OCI-LY3 (cell line): ENCODE results near the gene CACNA1C.

Source experiments
- H2AFZ ChIP-seq: fragments of 200-600, 300-600 bp; shearing (Covaris generic); 2 replicates; pipeline ENCODE4 v1.6.0; 2014; ENCODE audit warnings: antibody characterized with exemption, low read depth, low read length
- H3K27ac ChIP-seq: fragments of 200-600, 300-600 bp; sonication (generic); 2 replicates; pipeline ENCODE4 v1.5.1; 2014; ENCODE audit warnings: mild to moderate bottlenecking, low read length, moderate library complexity, mixed read lengths
- H3K27me3 ChIP-seq: fragments of 200-600, 300-600 bp; sonication (generic); 2 replicates; pipeline ENCODE4 v1.6.1; 2014; ENCODE audit warnings: low read depth, low read length, mixed read lengths
- H3K36me3 ChIP-seq: fragments of 200-600, 300-600 bp; sonication (generic); replicated peaks from 2 replicates; pipeline ENCODE3; 2014; ENCODE audit warnings: low read depth, low read length, mixed read lengths
- H3K4me1 ChIP-seq: fragments of 300-600, 200-600 bp; sonication (generic); 2 replicates; pipeline ENCODE4 v1.6.1; 2014; ENCODE audit warnings: low read length, mixed read lengths
- H3K4me2 ChIP-seq: fragments of 200-600, 300-600 bp; sonication (generic); 2 replicates; pipeline ENCODE4 v1.6.1; 2014; ENCODE audit warnings: low read length, mixed read lengths
- H3K4me3 ChIP-seq: fragments of 300-600, 200-600 bp; sonication (generic); 2 replicates; pipeline ENCODE4 v1.5.1; 2014; ENCODE audit warnings: antibody characterized with exemption, mild to moderate bottlenecking, low read length, moderate library complexity
- H3K79me2 ChIP-seq: fragments of 300-600, 200-600 bp; shearing (Covaris generic); 2 replicates; pipeline ENCODE4 v1.6.1; 2014; ENCODE audit warnings: mild to moderate bottlenecking, low read length, mixed read lengths
- H3K9ac ChIP-seq: fragments of 300-600, 200-600 bp; shearing (Covaris generic); 2 replicates; pipeline ENCODE4 v1.6.0; 2014; ENCODE audit warnings: mild to moderate bottlenecking, low read length, moderate library complexity
- H3K9me3 ChIP-seq: fragments of 200-600, 300-600 bp; shearing (Covaris generic); 2 replicates; pipeline ENCODE4 v1.6.1; 2014; ENCODE audit warnings: low read length, mixed read lengths; ENCODE audit not compliant: insufficient read depth
- H4K20me1 ChIP-seq: fragments of 200-600, 300-600 bp; sonication (generic); 2 replicates; pipeline ENCODE4 v1.6.1; 2016; ENCODE audit warnings: low read length, mixed read lengths; ENCODE audit not compliant: insufficient read depth
- EZH2phosphoT487 ChIP-seq: fragments of 200-600 bp; shearing (Covaris generic); IDR thresholded peaks from 2 replicates; pipeline ENCODE4 v1.6.1; 2018; ENCODE audit warnings: antibody characterized with exemption, mixed run types, low read depth
- TF ChIP-seq, protein P1 (sequence below): fragments of 200-600, 300-600 bp; sonication (generic); IDR thresholded peaks from 2 replicates; pipeline ENCODE4 v1.5.1; 2014; ENCODE audit warnings: antibody characterized with exemption, low read length, low read depth

Gene CACNA1C

DNA sequence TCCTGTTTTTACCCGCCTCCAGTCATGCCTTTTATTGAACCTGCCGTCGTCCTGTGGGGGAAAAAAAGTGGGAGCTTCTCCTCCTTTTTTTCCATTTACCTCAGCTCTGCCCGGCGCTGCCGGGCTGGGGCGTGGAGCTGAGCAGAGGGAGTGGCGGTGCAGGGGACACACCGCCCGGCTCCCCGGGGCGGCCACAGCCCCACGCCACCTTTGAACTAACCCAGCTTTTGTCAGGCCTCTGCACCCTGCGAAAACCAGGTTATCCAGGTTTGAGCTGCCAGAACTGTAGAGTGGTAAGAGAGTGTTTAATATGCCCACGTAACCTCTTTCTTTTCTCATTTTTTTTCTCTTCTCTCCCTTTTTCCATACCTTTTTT, 581.0 kb downstream of the CACNA1C start:
- Histone ChIP-seq H2AFZ (no peak overlapping the region), H3K27ac (no peak overlapping the region), H3K4me3 (no peak overlapping the region), H3K4me1 (peaks cover 9% of the 10 kb centered on the region), H3K36me3 (no peaks in the 10 kb centered on the region), H3K27me3 (peaks cover 8% of the 10 kb centered on the region), H4K20me1 (no peaks in the 10 kb centered on the region), H3K79me2 (no peaks in the 10 kb centered on the region), H3K4me2 (no peak overlapping the region), H3K9me3 (no peaks in the 10 kb centered on the region), H3K9ac (no peak overlapping the region)
- TF ChIP-seq, protein P1, sequence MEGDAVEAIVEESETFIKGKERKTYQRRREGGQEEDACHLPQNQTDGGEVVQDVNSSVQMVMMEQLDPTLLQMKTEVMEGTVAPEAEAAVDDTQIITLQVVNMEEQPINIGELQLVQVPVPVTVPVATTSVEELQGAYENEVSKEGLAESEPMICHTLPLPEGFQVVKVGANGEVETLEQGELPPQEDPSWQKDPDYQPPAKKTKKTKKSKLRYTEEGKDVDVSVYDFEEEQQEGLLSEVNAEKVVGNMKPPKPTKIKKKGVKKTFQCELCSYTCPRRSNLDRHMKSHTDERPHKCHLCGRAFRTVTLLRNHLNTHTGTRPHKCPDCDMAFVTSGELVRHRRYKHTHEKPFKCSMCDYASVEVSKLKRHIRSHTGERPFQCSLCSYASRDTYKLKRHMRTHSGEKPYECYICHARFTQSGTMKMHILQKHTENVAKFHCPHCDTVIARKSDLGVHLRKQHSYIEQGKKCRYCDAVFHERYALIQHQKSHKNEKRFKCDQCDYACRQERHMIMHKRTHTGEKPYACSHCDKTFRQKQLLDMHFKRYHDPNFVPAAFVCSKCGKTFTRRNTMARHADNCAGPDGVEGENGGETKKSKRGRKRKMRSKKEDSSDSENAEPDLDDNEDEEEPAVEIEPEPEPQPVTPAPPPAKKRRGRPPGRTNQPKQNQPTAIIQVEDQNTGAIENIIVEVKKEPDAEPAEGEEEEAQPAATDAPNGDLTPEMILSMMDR: no peak
- no peak for TF ChIP-seq EZH2phosphoT487

DNA sequence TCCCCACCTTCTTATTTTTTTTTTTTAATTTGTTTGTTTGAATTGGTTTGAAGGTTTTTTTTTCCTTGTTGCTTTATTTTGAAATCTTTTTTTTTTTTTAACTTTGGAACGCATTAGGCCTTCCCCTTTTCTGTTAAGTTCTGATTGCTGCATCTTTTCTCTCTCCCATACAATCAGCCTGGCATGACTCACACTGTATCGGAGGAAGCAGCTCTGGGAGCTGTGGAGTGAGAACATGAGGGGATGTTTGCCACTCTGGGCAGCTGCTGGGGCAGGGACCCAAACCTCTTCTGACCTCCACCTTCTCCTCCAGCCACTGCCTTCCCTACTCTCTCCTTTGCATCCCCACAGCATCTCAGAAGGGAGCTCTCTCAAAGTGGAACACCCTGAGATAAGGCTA, 581.7 kb downstream of the CACNA1C start:
- Histone ChIP-seq H3K36me3 (no peaks in the 10 kb centered on the region), H3K27ac (no peak overlapping the region), H3K4me1 (peaks cover 9% of the 10 kb centered on the region), H3K4me3 (no peak overlapping the region), H3K27me3 (peaks cover 5% of the 10 kb centered on the region), H3K9me3 (no peaks in the 10 kb centered on the region), H3K79me2 (no peaks in the 10 kb centered on the region), H3K4me2 (no peak overlapping the region), H3K9ac (no peak overlapping the region), H4K20me1 (no peaks in the 10 kb centered on the region), H2AFZ (no peak overlapping the region)
- TF ChIP-seq, protein P1: no peak
- TF ChIP-seq EZH2phosphoT487: no peak

- H3K9ac ChIP-seq: no peak overlapping the region
- peaks cover 9% of the 10 kb centered on the region for H3K4me1 ChIP-seq
- no peak overlapping the region for H3K4me3 ChIP-seq
- H3K36me3 ChIP-seq: no peaks in the 10 kb centered on the region
- TF ChIP-seq EZH2phosphoT487: no peak
- TF ChIP-seq, protein P1: no peak
- H3K27me3 ChIP-seq: peaks cover 9% of the 10 kb centered on the region
- no peak overlapping the region for H3K4me2 ChIP-seq
- H3K9me3 ChIP-seq: no peaks in the 10 kb centered on the region
- H4K20me1 ChIP-seq: no peaks in the 10 kb centered on the region
- H3K27ac ChIP-seq: no peak overlapping the region
- no peaks in the 10 kb centered on the region for H3K79me2 ChIP-seq
- H2AFZ ChIP-seq: no peak overlapping the region
Observed at GRCh38 chr12:2636741-2637340, 584.1 kb downstream of the CACNA1C start.

GRCh38 chr12:2637371-2637770, 584.6 kb downstream of the CACNA1C start:
- Histone ChIP-seq H4K20me1 (no peaks in the 10 kb centered on the region), H3K36me3 (no peaks in the 10 kb centered on the region), H3K9ac (no peak overlapping the region), H3K4me1 (peaks cover 9% of the 10 kb centered on the region), H3K9me3 (no peaks in the 10 kb centered on the region), H3K79me2 (no peaks in the 10 kb centered on the region), H3K27ac (no peak overlapping the region), H3K4me3 (no peak overlapping the region), H3K4me2 (no peak overlapping the region), H3K27me3 (peaks cover 13% of the 10 kb centered on the region), H2AFZ (no peak overlapping the region)
- TF ChIP-seq, protein P1: no peak
- no peak for TF ChIP-seq EZH2phosphoT487
